ENCODE results near the gene KCTD6.

KCTD6 gene

DNA sequence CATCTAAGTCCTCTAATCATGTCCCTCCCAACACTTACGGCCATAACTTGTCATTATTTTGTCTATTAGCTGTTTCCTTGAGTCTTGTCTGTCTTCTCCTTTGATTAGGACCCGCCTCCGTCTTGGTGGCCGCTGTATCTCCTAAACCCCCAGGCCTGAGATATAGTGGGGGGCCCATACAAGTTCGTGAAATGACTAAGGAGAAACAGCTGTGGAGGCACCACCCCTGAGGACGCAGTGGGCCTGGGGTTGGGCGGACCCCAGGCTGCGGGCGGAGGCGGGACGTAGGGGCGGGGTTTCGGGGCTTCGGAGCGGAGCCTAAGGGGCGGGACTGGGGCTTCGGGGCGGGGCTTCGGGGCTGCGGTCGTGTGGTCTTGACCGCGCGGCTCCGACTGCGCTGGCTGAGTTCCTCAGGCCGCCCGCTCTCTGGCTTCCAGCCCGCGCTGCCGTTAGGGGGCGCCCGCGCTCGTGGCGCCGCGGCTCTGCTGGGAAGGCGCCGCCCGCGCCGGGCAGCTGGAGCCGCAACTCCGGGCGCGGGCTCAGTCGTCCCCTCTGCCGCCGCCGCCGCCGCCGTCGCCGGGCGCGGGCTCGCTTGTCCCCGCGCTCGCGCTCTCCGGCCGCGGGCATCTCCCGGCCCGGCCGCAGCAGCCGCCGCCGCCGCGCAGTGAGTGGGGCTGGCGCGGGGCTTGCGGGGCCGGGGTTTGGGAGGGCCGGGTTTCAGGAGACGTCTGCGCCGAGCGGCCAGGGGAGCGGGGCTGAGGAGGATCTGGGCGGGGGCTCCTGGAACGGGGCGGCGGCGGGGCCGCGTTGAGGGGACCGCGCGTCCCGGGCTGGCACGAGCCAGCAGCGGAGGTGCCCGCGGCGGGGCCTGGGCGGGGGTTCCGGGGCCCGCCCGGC is at the start of gene KCTD6:
Gene KCTD6 (plus strand): TSS at position 591 of the 897 bp plus-strand sequence. CDS start 6,660 bp downstream, outside the sequence.
- DNase-seq (ENCODE audit: low read depth): peak; percentile 94

DNA sequence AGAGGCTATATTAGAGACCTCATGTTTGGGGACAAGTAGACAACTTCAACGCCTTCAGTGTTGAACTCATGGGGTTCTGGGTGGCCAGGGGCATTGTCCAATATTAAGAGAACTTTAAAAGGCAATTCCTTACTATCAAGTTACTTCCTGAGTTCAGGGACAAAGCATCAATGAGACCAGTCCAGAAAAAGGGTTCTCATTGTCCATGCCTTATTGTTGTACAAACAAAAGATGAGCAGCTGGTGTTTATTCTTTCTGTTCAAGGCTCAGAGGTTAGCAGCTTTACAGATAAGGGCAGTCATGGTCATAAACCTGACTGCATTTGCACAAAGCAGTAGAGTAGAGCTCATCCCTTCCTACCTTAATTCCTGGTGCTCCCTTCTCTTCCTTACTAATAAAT is 39.7 kb upstream of the KCTD6 start:
- DNase-seq (ENCODE audit: low read depth): no peak

- no peak for DNase-seq (ENCODE audit: low read depth)
Observed at GRCh38 chr3:58459160-58459559, 32.7 kb upstream of the KCTD6 start.

GRCh38 chr3:58462829-58463180 is 29.1 kb upstream of the KCTD6 start:
- no peak for DNase-seq (ENCODE audit: low read depth)

GRCh38 chr3:58463181-58463941 is 28.5 kb upstream of the KCTD6 start:
- peak; percentile 89 for DNase-seq (ENCODE audit: low read depth)

DNA sequence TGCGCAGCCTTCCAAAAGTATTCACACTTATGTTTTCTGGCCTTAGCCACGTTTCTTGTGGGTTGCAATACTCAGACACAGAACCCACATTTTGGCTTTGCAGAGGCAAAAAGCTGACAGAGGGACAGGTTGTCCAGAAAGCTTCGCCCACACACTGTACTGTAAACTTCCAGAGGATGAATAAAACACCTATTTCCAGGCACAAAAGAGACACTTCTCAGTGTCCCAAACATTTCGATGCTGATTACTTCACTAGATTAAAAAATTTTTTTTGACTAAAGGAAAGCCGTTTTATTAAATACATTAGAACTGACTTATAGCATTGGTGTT is 28.0 kb upstream of the KCTD6 start:
- no peak for DNase-seq (ENCODE audit: low read depth)

DNA sequence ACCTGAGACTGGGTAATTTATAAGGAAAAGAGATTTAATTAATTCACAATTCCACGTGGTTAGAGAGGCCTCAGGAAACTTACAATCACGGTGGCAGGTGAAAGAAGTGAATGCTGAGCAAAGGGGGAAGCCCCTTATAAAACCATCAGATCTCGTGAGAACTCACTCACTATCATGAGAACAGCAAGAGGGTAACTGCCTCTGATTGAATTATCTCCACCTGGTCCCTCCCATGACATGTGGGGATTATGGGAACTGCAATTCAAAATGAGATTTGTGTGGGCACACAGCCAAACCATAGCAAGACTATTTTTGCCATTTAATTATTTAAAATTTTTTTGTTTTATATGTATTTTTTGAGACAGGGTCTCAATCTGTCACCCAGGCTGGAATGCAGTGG is 27.0 kb upstream of the KCTD6 start:
- DNase-seq (ENCODE audit: low read depth): no peak

- DNase-seq (ENCODE audit: low read depth): no peak
Observed at GRCh38 chr3:58466899-58467563, 24.9 kb upstream of the KCTD6 start.

GRCh38 chr3:58469096-58469495 is 22.8 kb upstream of the KCTD6 start:
- no peak for DNase-seq (ENCODE audit: low read depth)

GRCh38 chr3:58470363-58471024 is 21.4 kb upstream of the KCTD6 start:
- DNase-seq (ENCODE audit: low read depth): no peak

DNA sequence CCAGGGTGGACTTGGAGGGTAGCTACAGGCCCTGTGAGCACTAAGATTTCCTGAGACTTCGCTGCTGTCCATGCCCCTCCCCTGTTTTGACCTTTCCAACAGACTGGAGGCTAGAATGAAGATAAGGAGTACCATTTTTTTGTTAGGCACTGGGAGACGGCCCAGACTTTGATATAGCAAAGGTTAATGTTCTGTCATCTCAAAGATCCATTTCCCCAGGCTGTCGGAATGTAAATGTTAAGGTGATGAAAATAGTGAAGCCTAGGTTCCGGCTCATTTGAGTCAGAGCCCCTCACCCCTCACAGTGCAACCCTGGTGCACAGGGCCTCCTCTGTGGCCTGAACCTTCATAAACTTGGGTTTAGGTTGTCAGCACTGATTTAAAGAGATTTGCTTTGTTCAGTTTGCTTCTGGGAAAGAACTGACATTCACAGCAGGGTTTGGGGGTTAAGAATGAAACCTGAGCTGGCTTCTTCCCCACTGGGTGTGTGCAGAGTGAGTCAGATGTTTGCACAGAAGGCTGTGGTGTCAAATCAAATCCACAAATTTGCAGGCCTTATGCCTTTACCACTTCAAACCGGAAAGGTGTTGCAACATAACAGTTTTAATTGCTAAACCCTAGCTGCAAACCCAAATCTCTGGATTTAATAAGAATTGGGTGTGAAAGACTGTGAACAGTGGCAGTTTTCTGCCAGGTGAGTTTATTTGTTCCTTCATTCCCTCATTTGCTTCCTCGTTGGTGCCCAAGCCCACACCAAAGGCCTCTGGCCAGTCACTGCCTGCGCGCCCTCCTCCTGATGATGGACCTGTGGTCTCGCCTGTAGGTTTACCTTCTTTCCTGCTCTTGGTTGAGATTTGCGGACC is 20.6 kb upstream of the KCTD6 start:
- peak; percentile 98 for DNase-seq (ENCODE audit: low read depth)

- DNase-seq (ENCODE audit: low read depth): no peak
Observed at GRCh38 chr3:58473275-58473674, 18.6 kb upstream of the KCTD6 start.

DNA sequence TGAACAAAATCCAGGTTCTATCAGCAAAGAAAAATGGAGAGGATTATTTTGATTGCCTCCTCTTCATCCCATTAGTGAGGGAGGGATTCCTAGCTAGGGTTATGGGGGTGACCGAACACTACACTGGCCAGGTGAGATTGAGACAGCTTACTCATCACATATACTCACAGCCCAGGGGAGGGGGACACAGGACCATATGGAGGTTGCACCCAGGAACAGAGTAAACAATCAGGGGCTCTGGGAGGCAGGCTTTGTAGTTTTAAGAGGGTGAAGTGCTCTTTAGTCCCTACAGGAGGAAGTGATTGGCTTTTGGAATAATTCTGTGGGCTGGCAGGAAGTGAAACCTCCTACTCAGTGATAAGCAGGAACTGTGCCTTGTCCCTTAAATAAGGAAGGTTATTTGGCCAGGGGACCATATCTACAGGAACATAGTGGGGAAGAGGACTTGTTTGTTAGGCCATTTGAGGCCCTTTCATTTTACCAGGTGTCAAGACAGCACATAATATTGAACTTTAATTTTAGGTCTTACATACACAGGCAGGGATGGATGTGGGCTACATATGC is 17.5 kb upstream of the KCTD6 start:
- DNase-seq (ENCODE audit: low read depth): no peak

- no peak for DNase-seq (ENCODE audit: low read depth)
Observed at GRCh38 chr3:58474967-58475578, 16.8 kb upstream of the KCTD6 start.

DNA sequence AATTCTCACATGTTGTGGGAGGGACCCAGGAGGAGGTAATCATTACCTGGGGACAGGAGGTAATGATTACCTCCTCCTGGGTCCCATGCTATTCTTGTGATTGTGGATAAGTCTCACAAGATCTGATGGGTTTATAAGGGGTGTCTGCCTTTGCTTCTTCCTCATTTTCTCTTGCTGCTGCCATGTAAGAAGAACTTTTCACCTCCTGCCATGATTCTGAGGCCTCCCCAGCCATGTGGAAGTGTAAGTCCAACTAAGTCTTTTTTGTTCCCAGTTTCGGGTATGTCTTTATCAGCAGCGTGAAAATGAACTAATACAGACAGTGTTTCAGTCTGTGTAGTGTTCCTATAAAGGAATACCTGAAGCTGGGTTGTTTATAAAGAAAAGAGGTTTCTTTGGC is 13.1 kb upstream of the KCTD6 start:
- no peak for DNase-seq (ENCODE audit: low read depth)

- no peak for DNase-seq (ENCODE audit: low read depth)
Observed at GRCh38 chr3:58480309-58480708, 11.6 kb upstream of the KCTD6 start.

GRCh38 chr3:58482917-58483636 is 8.8 kb upstream of the KCTD6 start:
- DNase-seq (ENCODE audit: low read depth): no peak

DNA sequence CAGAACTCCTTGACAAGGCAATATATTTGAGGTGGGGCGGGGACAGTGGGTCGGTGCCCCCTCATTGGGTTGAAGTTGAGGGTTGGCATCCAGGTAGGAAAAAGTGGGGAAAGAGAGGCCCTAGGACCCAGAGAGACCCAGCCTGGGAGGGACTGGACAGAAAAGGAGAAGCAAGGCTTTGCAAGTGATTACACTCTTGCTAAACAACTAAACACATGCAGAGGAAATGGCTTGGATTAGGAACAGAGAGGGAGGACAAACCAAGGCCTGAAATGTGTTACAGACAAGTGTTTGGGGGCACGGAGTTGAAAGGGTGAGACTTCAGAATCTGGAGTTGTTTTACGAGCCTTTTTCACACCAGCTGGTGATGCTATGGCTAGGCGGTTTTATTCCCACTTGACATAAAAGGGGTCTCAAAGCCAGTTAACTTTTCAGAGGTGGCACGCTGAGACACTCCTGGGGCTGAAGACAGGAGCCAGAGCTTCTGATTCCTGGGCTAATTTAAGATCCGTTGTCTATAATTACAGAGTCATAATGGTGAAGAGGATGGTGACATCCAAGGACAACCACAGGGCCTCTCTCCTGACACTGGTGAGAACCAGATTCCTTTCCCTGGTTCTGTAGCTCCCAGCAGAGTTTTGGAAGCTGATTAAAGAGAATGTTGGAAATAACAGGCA is 7.7 kb upstream of the KCTD6 start:
- DNase-seq (ENCODE audit: low read depth): no peak

- DNase-seq (ENCODE audit: low read depth): no peak
Observed at GRCh38 chr3:58484722-58485069, 7.2 kb upstream of the KCTD6 start.
